GM15510 (cell line): Measurements from ENCODE around the gene LDLRAP1.

Source experiments
- POLR2A ChIP-seq: IDR thresholded peaks from 3 replicates; pipeline ENCODE4 v1.6.1; 2011; ENCODE audit warnings: borderline replicate concordance; ENCODE audit not compliant: insufficient read length; ENCODE audit errors: extremely low read depth

LDLRAP1 gene, protein sequence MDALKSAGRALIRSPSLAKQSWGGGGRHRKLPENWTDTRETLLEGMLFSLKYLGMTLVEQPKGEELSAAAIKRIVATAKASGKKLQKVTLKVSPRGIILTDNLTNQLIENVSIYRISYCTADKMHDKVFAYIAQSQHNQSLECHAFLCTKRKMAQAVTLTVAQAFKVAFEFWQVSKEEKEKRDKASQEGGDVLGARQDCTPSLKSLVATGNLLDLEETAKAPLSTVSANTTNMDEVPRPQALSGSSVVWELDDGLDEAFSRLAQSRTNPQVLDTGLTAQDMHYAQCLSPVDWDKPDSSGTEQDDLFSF

DNA sequence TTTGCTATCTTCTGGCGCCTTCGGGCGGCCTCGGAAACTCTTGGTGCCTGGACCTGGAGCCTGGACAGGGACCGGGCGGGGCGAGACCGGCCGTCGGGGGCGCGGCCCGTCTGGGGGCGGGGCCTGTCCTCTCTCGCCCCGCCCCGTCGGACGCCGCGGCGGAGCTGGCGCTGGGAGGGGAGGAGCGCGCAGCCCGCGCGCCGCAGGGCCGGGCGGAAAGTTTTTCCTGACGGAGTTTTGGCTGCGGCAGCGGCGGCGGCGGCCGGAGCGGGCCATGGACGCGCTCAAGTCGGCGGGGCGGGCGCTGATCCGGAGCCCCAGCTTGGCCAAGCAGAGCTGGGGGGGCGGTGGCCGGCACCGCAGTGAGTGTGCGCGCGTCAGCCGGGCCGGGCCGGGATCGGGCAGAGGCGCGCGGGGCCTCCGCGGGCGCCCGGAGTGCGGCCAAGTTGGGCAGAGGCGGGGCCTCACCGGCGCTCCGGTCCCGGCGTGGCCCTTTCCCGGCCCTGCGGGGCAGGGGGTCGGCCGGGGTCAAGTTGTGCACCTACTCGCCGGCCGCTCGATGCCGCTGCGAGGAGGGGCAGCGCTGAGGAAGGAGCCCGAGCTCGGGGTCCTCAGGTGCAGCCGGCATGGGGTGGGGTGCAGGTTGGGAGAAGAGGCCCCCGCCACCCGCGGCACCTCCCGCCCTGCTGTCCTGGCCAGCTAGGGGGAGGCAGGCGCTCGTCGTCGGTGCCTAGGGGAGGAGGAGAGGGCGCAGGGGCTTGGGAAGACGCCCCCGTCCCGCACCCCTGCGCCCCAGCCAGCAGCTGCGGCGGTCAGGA is at the start of gene LDLRAP1:
TSS of gene LDLRAP1 (plus strand) at position 182 of the 818 bp plus-strand sequence. CDS start at position 275, 93 bp downstream.
- TF ChIP-seq POLR2A: peak; percentile 78

DNA sequence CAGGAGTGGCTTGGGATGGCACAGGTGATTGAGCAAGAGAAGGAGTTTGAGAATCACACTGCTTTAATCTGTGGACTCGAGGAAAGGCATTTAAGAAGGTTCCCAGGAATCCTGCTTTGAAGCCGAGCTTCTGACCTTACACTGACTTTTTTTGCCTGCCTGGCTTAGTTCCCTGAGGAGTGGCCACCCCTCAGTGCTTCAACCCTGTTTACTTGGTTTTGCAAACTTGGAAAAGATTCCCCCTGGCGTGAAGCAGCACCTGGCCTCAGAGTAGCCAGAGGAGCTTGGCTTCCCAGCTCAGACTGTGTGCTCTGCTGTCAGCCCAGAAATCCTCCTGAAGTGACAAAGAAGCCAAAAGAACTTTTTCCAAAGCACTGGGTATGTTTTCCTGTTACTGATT is 48.5 kb upstream of the LDLRAP1 start:
- TF ChIP-seq POLR2A: no peak

DNA sequence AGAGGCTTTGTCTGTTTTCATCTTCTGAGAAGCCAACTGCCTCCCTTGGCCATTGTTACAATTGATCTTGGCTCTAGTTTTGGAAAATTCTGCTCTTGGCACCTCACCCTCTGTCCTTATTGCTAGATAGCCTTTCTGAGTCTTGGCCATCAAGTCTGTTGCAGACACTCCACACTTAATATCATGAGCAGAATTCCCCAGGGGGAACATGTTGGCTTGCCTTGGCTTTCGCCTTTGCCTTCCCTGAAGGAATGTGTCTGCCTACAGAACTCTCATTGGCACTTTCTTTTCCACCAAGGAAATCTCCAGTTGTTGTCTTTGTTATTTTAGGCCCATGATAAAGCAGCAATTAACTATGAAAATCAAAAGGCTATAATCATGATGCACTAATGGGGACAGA is 42.7 kb upstream of the LDLRAP1 start:
- no peak for TF ChIP-seq POLR2A

DNA sequence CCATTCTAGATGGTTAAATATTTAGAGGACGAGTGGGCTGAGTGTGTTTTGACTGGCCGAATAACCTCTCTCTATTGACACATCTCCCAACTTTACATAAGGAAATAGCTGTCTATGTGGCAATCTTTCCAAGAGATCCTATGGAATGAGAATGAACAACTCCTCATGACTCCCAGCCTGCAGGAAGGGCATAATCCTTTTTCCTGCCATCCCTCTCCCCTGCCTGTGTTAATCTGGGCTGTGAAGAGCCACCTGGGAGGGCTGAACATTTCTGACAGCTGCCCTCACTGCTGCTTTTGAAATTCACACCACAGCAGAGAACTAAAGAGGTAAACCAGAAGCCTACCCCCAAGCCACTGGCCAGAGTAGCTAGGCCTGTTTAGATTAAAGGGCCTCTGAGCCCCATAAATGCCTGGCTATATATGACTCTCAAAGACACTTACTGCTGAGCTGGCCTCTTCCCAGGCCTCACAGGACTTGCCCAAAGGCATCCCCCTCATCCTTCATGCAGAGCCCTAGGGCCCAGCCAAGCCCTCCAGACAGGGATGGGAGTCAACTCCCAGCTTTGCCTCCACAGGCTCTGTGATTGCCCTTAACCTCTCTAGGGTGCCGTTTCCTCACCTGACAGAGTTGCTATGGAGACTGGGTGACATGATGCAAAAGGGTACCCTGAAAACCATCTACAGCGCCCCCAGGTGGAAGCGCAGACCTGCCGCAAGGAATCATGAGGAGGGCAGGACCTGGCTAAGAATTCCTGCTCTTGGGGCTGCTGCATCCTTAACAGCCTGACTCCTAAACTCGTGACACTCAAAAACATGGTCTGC is 42.0 kb upstream of the LDLRAP1 start:
- no peak for TF ChIP-seq POLR2A

DNA sequence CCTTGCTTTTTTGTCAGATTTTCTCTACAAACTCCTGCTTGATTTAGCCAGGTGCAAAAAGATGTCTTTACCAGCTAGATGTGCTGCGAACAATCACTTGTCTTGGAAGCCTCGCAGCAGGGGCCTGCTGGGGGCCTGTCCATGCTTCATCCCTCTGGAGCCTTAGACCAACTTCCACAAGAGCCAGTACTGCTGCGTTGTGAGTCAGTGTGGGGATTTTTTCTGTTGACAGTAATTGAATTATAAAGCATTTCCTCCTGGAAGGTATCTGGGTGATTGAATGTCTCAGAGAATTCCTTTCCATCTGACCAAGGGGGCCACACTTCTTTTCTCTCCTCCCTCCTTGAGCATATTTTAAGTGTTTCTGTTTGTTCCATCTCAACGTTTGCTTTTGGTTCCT is 40.4 kb upstream of the LDLRAP1 start:
- TF ChIP-seq POLR2A: no peak

DNA sequence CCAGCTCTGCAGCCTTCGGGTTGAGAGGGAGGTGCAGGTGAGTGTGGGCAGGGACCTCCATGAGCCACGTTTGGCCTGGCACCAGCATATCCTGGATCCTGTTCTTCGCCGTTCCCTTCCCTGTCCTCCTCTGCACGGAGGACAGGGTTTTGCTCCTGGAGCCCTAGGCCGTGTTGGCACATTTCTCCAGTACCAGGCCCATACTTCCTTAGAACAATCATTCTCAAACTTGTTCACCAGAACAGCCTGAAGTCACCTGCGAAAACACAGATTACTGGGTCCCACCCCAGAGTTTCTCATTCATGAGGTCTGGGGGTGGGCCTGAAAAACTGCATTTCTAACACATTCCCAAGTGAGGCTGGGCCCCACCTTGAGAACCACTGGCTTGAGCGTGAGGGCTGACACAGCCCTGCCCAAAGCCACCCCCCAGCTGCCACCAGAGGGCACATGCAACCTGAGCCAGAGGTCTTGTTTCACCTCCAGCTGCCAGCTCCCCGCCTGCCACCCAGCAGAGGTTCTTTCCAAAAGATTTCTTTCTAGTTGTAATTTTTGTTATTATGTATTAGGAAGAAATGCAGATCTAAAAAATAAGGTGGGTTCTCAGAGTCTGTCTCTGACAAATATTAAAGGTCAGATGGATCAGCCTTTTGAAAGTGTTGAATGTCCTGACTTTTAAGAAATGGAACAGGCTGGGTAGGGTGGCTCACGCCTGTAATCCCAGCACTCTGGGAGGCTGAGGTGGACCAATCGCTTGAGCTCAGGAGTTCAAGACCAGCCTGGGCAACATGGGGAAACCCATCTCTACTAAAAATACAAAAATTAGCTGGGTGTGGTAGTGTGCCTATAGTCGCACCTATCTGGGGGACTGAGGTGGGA is 39.6 kb upstream of the LDLRAP1 start:
- TF ChIP-seq POLR2A: no peak

DNA sequence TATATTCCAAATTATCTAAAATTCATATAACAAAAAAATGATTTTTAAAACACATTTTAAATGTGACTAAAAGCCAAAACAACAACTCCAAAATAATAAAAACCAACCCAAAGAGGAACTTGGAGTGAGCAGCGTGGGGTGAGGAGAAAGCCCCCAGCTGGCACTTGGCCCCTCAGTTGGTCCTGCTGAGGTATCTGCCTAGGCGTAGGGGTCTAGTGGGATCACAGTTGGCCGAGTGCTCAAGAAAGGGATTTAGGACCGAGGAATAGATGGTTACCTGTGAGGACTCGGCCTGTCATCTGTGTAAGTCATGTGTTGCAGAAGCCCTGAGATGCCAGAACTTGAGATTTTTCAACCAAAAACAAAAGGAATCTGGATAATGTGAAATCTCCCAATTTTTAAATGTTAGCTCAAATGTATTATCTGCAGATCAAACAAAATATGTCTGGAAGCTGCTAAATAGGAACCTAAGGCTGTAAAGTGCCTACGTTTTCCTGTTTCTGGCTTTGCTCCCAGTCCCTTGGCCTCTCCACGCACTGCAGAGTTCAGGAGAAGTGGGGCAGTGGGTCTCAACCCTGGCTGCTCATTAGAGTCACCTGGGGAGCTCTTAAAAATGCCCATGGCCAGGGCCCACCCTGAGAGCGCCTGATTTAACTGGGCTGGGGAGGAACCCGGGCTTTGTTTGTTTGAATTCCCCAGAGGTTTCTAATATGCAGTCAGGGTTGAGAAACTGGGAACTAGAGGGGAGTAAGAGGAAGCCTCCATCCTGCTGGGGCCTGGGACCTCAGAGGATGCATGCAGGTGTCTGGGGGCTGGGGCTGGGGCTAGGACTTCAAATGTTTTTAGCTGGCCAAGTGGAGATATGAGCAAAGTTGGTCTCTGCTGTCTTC is 38.5 kb upstream of the LDLRAP1 start:
- TF ChIP-seq POLR2A: no peak

DNA sequence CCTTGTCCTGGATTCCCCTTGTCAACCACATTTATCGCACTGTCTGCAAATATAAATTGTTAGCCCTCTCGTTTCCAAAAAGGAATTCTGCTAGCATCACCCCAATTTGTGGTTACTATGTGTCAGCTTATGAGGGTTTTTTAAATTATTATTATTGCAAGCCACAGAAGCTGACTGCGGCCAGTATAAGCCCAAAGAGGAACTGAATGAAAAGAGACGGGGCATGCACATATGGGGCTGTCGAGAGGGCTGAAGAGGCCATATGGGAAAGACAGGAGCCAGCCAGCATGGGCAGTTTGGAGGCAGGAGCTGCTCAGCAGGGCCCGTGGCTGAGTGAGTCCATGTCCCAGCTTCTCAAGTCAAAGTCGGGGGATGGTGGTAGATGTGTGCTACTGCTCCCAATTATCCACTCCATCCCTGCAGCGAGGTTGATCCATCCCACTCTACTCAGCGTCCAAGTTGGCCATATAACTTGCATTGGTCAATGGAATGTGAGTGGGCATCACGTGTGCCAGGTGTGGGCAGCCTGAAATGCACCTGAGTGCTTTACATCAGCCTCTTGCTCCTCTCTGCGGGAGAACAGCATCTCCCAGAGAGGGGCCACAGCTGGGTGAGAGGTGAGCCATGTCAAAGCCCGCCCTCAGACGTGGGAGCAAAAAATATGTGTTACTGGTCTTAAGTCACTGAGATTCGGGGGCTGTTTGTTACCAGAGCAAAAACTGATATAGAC is 37.6 kb upstream of the LDLRAP1 start:
- no peak for TF ChIP-seq POLR2A

DNA sequence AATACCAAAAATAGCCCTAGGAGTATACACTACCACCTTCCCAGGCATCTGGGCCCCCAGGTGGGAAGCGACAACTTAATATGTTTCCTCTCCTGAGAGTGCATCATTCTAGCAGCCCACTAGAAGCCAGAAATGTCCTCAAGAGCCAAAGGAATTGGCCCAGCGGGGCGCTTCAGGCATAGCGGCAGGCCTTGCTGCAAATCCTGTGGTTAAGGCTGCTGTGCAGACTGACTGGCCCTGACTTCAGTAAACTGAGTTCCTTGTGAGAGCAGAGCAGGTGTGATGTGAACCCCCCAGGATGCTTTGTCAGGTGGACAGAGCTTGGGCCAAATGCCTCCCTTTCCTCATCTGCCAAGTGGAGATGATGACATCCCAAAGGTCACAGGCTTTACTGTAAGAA is 29.7 kb upstream of the LDLRAP1 start:
- TF ChIP-seq POLR2A: no peak

DNA sequence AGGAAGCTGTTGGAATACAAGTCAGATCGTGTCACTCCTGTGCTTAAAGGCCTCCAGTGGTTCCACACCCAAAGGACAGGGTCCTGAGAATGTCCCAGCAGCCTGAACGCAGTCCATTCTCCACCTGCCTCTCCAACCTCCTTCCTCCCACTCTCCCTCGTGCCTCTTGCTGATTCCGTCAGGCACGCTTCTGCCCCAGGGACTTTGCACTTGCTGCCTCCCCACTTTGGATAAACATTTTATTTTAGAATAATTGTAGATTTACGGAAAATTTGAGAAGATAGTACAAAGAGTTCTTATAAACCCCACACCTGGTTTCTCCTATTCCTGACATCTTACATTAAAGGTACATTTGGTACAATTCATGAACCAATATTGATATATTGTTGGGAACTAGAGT is 28.4 kb upstream of the LDLRAP1 start:
- no peak for TF ChIP-seq POLR2A

DNA sequence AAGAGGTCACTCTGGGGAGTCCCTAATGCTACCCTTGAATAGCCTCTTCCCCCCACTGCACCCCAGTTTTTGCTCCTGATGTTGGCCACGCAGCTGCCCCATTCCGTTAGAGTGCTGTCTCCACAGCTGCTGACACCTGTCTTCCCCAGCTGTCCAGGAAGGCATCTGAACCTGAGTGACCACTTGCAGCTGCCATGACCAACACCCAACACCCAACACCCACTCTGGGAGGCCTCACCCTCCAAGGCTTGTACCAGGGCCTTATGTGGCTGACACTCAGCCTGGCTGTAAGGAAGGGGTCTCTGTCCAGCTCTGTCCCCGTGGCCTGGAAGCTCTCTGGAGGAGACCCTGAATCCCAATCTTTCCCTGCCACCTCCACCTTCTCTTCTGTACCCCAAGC is 26.7 kb upstream of the LDLRAP1 start:
- TF ChIP-seq POLR2A: no peak
